PC-9 (cell line): ENCODE results near the gene UBE2V1.

Experiments used
- EZH2 ChIP-seq: fragments of 200-600 bp; sonication (generic); IDR thresholded peaks from 2 replicates; pipeline ENCODE4 v1.8.0; 2017; ENCODE audit warnings: antibody characterized with exemption, low read depth
- TF ChIP-seq, protein P1 (sequence below): fragments of 200-600 bp; sonication (generic); conservative IDR thresholded peaks from 2 replicates; pipeline ENCODE4 v1.6.1; 2017; ENCODE audit warnings: mixed run types, antibody characterized with exemption, mild to moderate bottlenecking, moderate library complexity

- TF ChIP-seq, protein P1, sequence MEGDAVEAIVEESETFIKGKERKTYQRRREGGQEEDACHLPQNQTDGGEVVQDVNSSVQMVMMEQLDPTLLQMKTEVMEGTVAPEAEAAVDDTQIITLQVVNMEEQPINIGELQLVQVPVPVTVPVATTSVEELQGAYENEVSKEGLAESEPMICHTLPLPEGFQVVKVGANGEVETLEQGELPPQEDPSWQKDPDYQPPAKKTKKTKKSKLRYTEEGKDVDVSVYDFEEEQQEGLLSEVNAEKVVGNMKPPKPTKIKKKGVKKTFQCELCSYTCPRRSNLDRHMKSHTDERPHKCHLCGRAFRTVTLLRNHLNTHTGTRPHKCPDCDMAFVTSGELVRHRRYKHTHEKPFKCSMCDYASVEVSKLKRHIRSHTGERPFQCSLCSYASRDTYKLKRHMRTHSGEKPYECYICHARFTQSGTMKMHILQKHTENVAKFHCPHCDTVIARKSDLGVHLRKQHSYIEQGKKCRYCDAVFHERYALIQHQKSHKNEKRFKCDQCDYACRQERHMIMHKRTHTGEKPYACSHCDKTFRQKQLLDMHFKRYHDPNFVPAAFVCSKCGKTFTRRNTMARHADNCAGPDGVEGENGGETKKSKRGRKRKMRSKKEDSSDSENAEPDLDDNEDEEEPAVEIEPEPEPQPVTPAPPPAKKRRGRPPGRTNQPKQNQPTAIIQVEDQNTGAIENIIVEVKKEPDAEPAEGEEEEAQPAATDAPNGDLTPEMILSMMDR = no peak
- TF ChIP-seq EZH2 = no peak
Measured at GRCh38 chr20:50056951-50057713, 55.8 kb downstream of the UBE2V1 start.
